GM21529 (cell line): ENCODE results near the gene ZNF160.
"Not testable (repeated sequence)": the region's sequence is repeated elsewhere in the genome, so short reads cannot be mapped to it uniquely, and the experiment has no call there.

ENCODE experiments used
- ATAC-seq: cut with Tn5 transposase; IDR thresholded peaks from one replicate; pipeline ENCODE4 v1.9.1; 2021; ENCODE audit not compliant: unreplicated experiment

Gene ZNF160

DNA sequence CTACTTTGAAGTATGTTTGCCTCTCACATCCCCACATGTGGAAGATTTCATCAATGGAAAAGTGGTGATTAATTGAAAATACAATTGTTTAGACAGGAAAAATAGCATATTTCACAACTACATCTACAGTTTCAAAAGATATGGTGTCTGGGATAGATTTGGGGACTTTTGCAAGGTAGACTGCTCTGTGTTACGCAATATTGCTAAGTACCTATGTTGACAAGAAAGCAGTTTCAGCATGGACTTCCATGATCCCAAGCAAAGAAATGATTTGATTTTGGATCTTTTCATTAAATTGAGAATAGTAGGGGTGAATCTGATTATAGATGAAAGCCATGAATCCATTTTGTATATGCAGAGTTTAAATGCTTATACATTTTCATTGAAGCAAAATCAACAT lies 10.5 kb downstream of the ZNF160 start:
- ATAC-seq, result no peak

DNA sequence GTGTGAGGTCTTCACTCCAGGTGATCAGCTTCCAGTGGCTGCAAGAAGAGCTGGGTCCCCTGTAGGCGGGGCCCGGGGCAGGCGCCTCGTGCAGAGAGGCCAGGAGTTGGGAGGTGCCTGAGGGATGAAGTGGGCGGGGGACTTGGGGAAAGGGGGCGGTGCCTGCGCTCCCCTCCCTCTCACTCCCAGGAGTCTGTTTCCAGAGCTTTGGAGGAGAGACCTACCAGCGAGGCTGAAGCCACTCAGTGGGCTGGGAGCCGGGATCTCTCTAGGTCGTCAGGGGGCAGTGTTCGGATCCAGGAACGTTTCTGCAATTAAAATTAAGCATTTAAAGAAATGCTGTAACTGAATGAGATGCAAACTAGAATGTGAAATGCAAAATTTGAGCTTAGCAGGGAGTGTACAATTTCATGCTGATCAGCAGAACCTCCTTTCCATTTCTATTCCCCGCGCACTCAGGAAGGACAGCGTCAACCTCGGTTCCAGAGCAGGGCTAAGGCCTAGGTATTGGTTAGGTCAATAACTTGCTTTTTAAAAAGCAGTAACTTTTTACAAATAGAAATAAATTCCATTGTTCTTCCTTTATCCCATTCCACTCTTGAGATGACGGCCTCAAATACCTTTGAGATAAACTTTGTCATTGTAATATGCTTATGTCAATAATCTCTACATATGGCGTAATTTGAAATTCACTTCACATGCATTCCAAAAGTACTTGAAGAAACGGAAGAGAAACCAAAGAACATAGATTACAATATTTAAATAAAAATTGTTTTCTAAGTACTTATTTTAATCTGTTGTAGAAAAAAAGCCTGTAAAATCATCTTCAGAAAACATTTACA lies 11.6 kb downstream of the ZNF160 start:
- ATAC-seq, result no peak

DNA sequence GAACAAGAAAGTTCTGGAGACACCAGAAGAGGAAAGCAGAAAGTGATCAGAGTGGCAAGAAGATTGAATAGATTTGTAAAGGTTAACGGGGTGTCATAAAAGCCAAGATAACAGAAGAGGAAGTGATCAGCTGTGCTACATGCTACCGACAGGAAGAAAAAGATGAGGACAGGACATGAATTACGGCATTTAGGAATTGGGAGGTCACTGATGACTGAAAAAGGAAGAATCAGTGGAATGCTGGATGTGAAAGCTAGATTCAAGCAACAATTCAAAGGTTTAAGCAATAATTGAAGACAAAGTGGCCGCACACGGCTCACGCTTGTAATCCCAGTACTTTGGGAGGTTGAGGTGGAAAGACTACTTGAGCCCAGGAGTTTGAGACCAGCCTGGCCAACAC lies 15.1 kb downstream of the ZNF160 start:
- ATAC-seq, result no peak

DNA sequence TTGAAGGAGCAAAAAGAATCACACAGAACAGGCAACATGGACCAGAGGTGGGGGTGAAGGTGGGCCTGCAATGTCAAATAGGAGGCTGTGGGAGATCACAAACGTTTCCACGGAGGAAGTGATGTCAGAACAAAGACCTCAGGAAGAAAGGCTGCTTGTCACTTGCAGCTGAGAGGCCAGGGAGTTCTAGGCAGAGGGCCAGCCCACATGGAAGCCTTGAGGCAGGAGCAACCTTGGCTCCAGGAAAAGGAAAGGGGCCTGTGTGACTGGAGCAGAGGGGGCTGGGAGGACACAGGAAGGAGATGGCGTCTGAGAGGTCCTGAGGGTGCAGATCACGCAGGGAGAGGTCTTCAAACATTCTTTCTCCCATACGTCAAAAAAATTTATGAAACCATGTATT lies 16.3 kb downstream of the ZNF160 start:
- no peak for ATAC-seq

DNA sequence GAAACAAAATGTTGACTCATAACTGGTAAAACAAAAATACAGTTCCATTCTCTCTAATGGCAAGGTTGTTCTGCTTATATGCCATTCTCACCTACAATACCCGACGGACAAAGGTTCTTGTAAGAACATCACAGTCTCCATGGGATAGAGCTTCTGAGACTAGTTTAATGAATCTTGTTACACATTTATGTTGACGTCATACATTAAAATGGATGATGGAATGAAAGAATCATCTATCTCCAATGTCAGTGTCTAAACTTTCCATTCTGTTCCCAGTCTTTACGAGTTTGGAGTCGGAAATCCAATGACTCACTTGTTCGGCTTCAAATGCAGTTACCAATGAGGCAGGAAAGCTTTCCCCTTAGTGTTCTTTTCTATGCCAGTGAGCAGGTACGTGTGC lies 17.7 kb downstream of the ZNF160 start:
- ATAC-seq, result no peak

DNA sequence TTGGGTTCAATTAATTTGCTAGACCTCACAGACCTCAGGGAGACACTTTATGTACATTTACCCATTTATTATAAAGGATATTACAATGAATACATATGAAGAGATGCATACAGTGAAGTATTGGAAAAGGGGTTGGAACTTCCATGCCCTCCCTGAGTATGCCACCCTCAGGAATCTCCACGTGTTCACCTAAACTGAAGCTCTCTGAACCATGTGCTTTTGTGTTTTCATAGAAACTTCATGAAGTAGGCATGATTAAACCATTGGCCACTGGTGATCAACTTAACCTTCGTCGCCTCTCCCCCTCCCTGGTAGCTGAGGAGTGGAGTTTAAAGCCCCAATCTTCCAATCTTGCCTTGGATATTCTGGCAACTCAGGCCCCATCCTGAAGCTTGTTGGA lies 20.3 kb downstream of the ZNF160 start:
- ATAC-seq, result no peak

DNA sequence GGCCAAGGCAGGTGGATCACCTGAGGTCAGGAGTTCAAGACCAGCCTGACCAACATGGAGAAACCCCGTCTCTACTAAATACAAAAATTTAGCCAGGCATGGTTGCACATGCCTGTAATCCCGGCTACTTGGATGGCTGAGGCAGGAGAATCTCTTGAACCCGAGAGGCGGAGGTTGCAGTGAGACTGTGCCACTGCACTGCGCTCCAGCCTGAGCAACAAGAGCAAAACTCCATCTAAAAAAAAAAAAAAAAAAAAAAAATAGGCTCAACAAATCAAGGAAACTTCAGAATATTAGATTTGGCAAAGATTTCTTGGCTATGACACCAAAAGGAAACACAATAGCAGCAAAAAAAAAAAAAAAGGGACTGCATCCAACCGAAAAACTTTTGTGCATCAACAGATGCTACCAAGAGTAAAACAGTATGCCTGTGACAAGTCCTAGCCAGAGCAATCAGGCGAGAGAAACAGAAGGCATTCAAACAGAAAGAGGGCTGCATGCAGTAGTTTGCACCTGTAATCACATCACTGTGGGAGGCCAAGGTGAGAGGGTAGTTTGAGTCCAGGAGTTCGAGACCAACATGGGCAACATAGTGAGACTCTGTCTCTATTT lies 23.8 kb downstream of the ZNF160 start:
- ATAC-seq, result no peak

DNA sequence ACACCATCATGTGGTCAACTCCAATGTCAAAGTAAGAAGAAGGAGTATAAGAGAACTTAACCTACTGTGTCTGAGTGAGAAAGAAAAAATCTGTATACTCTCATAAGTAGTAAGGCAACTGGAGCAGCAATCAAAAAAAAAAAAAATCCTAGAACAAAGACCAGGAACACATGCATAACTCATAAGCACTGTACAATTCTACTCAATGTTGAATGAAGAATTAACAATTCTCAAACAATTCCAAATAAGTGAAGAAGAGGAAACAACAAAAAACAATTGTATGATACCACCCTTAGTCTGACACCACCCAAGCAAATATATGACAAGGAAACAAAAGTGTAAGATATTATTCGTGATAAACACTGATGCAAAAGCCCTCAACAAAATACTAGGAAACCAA lies 24.6 kb downstream of the ZNF160 start:
- no peak for ATAC-seq

DNA sequence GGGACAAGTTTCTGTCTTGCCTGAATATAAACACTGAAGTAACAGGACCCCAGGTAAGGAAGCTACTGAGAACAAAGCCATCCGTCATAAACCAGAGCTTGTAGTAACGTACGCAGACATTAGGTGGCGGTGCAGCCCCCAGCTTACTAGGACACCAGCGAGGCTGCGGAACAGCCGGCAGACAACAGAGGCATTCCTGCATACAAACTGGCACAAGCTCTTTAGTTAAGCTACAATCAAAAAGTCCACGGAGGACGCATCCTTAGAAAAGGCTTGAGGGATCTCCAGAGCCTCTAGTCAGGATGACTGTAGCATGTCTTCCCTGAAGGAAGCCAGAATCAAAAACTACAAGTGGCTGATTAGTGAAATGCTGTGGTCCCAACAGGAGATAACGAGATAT lies 26.2 kb downstream of the ZNF160 start:
- ATAC-seq, result no peak

DNA sequence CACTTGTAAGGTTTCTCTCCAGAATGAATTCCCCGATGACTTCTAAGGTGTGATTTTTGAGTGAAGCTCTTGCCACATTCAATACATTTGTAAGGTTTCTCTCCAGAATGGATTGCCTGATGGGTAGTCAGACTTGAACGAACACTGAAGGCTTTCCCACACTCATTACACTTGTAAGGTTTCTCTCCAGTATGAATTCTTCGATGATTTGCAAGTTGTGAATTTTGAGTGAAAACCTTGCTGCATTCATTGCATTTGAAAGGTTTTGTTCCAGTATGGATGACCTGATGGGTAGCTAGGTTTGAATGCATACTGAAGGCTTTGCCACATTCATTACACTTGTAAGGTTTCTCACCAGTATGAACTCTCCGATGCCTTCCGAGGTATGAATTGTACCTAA lies 34.4 kb downstream of the ZNF160 start:
- no peak for ATAC-seq

DNA sequence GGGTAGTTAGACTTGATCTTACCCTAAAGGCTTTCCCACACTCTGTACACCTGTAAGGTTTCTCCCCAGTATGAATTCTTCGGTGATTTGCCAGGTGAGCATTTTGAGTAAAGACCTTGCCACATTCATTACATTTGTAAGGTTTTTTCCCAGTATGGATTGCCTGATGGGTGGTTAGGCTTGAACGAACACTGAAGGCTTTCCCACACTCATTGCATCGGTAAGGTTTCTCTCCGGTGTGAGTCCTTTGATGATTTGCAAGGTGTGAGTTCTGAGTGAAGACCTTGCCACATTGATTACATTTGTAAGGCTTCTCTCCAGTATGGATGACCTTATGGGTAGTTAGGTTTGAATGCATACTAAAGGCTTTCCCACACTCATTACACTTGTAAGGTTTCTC lies 35.0 kb downstream of the ZNF160 start:
- ATAC-seq, result no peak

DNA sequence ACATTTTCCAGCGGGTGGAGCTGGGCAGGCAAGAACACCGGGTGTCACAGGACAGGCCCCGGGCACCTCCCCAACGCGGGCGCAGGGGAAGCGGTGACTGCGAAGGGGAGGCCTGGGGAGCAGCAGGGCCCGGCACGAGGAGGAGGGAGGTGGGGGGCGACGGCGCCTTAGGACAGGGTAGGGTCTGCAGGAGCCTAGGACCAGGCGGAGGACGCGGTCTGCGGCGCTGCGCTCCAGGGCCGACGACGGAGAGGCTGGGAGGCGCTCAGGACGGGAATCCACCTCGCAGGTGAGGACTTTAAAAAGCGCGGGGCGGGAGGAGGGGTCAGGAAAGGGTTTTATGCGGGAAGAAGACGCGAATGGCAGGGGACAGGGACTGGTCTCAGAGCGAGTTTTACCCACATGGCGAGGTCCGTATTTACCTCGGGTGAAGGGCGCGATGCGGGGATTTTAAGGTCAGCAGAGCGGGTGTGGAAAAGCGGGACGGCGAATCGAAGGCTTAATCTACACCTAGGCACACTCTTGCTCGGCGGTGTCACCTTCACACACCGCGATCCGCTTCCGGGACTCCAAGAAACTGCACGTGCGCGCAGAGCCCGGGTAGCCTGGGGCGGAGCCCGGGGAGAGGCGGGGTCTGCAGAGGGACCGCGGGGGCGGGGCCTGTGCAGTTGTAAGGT lies 45.2 kb downstream of the ZNF160 start:
- no peak for ATAC-seq

DNA sequence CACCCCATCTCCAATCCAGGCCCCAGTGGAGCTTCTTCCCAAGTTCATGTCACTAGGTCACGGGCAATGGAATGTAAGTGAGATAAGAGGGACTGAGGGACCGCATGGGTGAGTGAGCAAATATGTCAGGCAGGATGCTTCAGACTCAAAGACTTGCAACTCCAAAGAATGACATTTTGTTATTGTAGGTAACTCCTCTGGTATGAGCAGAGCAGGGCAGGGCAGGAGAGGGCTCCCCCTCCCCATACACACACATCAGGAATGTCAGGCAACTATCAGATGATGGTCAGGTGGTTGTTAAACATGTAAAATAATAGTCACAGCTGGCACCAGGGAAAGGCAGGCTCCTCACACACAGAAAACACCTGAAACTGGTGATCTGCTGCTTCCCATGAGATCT lies 48.1 kb downstream of the ZNF160 start:
- ATAC-seq, result no peak

DNA sequence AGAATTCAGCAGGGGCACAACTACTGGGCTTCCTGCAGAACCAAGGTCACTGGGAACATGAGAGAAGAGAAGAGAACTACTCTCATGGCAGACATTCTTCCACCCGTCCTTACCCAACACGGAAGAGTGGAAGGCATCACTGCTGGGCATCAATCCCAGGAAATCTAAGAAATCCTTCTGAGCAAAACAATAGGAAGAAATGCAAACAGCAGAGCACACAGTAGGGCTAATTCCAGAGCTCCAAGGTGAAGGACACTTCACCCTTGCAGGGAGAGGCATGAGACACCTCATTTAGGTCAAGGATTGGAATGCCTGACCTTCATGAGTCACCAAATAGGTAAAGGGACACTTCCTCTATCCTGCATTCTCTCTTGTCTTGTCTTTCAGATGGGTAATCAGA lies 55.8 kb downstream of the ZNF160 start:
- no peak for ATAC-seq

DNA sequence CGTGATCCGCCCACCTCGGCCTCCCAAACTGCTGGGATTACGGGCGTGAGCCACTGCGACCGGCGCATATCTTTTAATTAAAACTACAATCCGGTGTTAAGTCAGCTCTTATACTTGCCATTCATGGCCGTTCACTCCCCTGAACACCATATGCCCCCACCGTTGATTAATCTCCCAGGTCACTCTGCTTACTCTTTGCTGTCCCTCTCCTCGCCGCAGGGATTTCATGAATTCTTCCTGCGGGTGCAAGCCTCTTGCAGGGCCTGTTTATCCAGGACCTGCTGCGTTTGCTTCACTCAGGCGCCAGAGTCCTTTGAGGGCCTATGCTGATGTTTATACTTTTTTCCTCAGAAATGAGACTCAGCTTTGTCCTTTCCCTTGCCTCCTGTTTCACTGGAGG lies 57.7 kb downstream of the ZNF160 start:
- ATAC-seq, result no peak

DNA sequence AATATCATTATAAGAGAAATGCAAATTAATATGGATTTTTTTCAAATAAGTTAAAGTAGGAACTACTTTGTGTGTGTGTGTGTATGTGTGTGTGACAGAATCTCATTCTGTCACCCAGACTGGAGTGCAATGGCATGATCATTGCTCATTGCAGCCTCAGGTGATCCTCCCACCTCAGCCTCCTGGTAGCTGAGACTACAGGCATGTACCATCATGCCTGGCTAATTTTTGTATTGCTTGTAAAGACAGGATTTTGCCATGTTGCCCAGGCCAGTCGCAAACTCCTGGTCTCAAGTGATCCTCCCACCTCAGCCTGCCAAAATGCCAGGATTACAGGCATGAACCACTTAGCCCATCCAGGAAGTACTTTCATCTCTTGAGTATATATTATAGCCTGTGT lies 61.9 kb downstream of the ZNF160 start:
- no peak for ATAC-seq

DNA sequence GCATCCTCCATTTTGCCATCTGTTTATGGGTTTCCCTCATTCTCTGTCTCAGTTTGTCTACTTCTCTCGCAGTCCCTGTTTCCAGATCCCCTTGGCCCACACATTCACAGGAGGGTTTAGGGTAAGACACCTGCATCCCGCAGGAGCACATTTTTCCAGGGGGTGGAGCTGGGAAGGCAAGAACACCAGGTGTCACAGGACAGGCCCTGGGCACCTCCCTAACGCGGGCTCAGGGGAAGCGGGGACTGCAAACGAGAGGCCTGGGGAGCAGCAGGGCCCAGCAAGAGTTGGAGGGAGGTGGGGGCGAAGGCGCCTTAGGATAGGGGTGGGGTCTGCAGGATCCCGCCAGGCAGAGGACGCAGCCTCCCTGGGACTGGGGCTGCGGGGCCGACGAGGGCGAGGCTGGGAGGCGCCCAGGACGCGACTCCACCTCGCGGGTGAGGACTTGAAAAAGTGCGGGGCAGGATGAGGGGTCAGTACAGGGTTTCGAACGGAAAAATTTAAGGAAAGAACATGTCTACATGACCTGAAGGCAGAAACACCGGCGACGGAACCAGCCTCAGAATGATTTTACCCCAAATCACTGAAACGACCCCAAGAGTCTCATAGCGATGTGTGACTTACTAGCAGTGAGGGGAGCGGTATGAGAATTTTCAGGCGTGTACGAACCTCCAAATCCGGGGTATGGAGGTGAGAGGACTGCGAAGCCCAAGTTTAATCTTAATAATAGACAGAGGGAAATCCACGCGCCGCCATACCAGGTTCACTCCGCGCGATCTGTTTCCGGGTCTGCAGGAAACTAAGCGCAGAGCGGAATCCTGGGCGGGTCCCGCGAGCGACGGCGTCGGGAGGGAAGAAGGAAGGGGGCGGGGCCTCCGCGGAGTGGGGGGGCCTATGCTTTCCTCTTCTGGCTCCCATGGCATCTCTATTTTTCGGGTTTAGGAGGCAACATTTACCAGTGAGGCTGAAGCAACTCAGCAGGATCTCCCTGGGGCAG lies 65.8 kb downstream of the ZNF160 start:
- ATAC-seq, result no peak

DNA sequence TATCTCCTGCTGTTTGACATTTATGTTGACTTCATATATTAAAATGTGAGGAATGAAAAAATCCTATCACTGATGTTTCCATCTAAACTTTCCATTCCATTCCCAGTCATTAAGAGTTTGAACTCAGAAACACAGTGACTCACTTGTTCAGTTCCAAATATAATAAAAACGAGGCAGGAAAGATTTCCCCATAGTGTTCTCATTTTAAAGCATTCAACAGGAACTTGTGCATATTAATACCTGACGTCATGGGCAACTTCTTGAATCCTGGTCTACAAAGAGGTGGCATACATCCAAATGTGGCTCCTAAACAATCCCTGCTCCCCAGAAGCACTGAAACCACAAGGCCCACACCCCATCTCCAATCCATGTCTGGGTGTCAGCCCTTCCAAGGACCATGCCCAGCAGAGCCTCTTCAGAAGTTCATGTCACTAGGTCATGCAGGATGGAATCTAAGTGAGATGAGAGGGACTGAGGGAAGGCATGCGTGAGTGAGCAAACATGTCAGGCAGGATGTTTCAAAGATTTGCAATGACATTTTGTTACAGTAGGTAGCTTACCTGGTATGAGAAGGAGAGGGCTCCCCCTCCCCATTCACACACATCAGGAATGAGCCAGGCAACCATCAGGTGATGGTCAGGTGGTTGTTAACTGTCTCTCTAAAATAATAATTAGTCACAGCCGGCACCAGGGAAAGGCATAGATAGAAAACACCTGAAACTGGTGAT lies 68.1 kb downstream of the ZNF160 start:
- ATAC-seq, result no peak

DNA sequence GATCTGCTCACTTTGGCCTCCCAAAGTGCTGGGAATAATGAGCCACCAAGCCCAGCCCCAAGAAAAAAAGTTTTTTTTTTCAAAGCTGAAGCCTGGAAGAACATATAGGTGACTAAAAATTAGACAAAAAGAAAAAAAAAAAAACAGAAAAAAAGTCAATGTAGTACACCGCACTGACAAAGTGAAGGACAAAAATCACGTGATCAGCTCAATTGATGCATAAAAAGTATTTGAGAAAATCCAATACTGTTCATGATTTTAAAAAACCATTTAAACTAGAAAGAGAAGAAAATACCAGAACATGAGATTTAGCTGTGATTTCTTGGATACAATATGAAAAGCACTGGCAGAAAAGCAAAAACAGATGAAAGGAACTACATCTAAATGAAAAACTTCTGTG lies 69.2 kb downstream of the ZNF160 start:
- no peak for ATAC-seq

DNA sequence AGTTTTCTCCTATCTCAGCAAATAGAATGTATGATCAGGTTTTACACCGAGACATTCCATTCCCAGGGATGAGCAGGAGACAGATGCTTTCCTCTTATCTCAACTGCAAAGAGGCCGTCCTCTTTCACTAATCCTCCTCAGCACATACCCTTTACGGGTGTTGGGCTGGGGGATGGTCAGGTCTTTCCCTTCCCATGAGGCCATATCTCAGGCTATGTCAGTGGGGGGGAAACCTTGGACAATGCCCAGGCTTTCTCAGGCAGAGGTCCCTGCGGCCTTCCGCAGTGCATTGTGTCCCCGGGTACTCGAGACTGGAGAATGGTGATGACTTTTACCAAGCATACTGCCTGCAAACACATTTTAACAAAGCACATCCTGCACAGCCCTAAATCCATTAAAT lies 74.9 kb downstream of the ZNF160 start:
- not testable (repeated sequence) for ATAC-seq
